Stimulated activated CD4-positive, alpha-beta T cell treated with anti-CD3 and anti-CD28 coated beads, Interleukin-1b, Interleukin-23, amount 100 ng/mL, for 1 hour (primary cell): ENCODE results near the gene EXOC4.

Experiments
- DNase-seq, 2 donors: peaks; one replicate each; pipeline ENCODE4 v3.0.0-alpha.2; 2020; ENCODE audit warnings: low read depth in 2 of 2

EXOC4 gene

DNA sequence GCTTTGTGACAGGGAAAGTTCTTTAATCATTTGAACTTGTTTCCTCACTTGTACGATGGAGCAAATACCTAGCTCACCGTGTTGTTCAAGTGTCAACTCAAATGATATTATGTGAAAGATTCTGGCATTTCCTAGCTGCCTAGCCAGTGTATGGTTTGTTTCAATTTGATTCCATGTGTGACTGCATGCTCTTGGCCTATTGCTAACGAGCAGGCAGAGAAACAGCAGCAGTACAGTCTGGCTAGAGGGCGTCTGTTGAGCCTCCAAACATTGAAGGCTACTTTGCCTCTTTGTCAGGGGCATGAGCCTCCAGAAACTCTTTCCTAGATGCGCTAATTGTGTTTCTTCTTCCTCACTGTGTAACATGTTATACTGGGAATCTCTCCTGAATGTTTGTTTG, 417.4 kb downstream of the EXOC4 start:
- DNase-seq = no peak

DNA sequence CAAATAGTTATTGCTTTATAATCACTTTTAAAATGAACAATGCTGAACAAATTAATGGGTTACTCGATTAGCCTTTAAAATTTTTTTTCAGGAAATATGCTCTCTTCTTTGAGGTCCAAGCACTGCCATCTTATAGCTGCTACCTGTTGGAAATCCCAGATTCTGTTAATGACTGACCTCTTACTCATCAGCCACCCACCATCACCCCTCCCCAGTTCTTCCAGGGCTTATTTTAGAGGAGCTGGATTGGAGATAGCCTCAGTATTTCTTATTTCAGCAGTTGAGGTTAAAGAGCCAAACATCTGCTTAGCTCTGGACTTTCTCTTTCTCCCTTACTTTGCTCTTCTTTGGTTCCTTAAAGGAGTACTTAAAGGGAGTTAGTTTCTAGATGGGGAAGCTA, 420.0 kb downstream of the EXOC4 start:
- no peak for DNase-seq

DNA sequence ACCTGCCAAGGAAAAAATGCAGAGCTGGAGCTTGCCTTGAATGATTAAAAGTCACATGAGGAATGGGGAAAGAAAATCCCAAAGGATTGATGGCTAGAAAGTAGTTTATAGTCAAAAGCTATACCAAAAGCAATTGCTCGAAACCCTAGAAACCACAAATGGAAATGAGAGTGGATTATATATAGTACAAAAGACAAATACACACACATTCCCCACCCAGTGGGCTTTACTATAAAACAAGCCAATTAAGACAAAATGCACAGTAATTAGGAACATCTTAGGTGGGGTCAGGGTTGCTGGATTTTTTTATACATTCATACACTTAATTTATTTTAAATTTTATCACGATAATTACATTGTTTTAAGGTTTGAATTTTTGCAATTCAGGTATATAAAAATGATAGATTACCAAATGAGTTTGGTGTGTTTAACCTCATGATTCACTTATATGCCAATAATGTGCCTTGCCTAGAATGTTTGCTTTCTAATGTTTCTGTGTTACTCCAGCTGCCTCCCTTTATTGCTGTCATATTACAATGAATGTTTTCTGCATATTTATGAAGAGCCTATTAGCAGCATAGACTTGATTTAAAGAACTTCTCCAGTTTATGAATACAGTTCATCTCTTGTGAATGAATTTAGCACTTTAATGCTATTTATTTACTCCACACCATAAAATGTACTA, 421.3 kb downstream of the EXOC4 start:
- DNase-seq = no peak

GRCh38 chr7:133675510-133676218, 422.8 kb downstream of the EXOC4 start:
- no peak for DNase-seq

DNA sequence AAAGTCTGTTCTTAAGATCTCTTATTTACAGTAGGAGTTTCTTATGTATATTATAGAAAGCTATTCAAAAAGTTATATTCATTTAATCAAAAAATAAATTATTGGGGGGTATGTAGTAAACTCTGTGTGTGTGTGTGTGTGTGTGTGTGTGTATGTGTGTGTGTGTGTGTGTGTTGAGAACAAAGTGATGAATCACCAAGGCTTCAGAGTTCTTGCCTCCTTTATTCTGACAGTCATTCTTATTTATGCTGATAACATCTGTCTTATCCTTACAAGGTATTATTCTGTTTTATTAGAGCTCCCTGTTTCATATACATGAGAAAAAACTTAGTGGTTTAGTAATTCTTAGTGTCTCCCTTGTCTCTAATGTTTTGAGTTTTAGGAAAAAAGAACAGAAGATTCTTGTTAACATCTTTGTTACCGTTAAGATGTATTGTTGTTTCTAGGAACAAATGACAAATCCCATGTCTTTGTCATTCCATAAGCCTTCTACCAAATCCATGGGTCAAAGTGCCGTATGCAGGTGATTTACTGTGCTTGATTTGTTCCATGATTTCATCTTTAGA, 424.0 kb downstream of the EXOC4 start:
- DNase-seq = no peak

DNA sequence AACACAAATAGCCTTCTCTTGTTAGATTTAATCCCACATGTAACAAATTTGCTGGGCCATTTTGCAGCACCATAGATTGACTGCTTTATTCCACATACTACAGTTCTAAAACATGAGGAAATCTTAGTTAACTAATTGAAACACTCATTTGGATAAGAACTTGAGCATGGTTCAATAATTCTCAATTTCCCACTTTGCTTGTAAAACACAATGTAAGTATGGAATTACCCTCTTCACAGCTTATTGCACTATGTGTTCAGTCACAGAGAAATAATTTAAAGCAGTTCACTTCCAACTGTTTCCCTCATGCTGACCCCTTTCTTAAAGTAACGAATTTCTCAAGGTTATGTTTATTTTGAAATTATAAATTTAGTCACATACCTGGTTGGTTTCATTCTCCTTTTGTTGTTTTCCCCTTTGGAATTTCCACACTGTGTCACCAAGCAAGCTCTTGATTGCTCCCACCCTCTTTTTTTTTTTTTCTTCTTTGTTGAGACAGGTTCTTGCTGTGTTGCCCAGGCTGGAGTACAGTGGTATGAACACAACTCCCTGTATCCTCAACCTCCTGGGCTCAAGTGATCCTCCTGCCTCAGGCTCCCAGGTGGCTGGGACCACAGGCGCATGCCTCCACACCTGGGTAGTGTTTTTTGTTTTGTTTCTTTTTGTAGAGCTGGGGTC, 425.4 kb downstream of the EXOC4 start:
- no peak for DNase-seq

GRCh38 chr7:133679977-133680376, 427.1 kb downstream of the EXOC4 start:
- DNase-seq = no peak

GRCh38 chr7:133681529-133681928, 428.7 kb downstream of the EXOC4 start:
- no peak for DNase-seq

DNA sequence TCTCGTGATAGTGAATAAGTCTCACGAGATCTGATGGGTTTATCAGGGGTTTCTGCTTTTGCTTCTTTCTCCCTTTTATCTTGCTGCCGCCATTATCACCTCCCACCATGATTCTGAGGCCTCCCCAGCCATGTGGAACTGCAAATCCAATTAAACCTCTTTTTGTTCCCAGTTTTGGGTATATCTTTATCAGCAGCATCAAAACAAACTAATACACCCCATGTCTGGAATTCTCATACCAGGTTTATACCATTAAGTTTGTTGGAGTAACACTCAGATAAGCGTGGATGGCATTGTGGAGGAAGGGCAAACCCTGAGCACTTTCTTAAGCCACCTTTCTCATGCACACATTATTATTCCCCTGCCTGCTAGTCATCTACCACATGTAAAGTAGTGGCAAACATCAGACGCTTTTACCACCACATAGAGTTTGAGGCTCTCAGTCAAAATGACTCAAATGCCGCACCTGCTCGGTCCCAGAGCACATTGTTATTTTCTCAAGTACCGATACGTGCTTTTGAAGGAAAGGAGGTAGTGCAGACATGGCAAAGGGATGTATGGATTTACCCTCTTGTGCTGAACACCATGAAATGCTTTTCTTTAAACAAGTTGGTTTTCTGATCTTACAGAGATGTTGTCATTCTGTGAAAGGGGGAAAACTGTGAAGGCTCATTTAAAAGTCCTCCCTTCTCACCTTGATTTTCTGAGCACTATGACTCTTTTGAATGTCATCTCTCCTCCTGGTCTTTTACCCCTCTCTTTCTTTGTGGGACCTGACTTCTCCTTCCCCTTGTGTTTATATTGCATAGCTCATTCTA, 429.7 kb downstream of the EXOC4 start:
- no peak for DNase-seq

DNA sequence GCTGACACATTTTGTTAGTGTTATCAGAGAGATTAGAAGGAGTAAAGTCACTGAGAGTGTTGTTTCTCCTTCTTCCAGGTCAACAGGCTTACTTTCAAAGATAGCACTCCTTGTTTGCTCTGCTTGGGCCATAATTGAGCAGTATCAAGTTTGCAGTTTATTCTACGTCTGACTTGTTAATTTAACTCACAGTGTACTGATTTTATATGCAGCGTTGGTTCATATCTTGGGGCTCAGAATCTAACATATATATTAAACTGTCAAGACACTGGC, 430.2 kb downstream of the EXOC4 start:
- DNase-seq = no peak

GRCh38 chr7:133688483-133689239, 435.8 kb downstream of the EXOC4 start:
- DNase-seq = no peak

- DNase-seq = no peak
Observed at GRCh38 chr7:133690740-133691139, 437.9 kb downstream of the EXOC4 start.

GRCh38 chr7:133691727-133692610, 439.1 kb downstream of the EXOC4 start:
- DNase-seq = no peak

DNA sequence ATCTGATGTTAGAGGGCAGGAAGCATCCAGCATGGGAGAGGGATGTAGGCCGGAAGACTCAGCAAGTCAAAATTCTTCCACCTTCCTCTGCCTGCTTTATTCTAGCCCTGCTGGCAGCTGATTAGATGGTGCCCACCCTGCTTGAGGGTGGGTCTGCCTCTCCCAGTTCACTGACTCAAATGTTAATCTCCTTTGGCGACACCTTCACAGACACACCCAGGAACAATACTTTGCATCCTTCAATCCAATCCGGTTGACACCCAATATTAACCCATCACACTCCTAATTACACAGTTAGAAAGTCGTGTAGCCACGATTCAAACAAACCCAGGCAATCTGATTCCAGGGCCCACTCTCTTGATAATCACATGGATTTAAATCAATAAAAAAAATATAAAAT, 440.4 kb downstream of the EXOC4 start:
- no peak for DNase-seq

- no peak for DNase-seq
Observed at GRCh38 chr7:133696056-133696455, 443.2 kb downstream of the EXOC4 start.

GRCh38 chr7:133697585-133697984, 444.7 kb downstream of the EXOC4 start:
- no peak for DNase-seq

GRCh38 chr7:133698127-133698526, 445.2 kb downstream of the EXOC4 start:
- DNase-seq = no peak

DNA sequence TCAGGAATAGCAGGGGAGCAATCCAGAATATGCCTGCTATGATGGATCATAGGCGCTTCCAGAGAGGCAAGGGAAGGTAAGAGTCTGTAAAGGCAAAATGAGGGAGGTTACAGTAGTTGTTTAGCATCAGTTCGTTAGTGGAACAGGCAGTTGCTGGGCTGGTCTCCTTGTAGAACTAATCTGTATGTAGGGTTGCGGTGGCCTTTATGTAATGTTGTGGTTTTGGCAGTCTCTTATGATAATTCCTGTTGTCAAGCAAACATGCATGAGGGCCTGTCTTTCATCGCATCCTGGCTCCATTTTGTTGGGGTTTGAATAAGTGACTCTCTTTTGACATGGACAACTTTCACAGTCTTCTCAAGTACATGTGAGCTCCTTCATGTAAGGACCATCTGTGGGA, 446.5 kb downstream of the EXOC4 start:
- DNase-seq = no peak

DNA sequence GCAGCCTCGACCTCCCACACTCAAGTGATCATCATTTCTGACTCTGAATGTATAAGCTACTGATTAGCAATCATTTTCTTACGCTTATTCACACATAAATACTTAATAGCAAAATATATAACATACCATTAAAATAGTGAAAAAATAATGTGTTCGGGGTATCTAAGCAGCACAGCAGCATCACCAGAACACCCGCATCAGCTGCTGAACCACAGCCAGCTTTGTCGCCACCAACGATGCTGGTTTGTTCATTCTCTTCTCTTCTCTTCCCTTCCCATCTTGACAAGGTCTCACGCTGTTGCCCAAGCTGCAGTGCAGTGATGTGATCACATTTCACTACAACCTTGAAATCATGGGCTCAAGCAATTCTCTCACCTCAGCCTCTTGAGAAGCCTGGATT, 449.2 kb downstream of the EXOC4 start:
- DNase-seq = no peak

DNA sequence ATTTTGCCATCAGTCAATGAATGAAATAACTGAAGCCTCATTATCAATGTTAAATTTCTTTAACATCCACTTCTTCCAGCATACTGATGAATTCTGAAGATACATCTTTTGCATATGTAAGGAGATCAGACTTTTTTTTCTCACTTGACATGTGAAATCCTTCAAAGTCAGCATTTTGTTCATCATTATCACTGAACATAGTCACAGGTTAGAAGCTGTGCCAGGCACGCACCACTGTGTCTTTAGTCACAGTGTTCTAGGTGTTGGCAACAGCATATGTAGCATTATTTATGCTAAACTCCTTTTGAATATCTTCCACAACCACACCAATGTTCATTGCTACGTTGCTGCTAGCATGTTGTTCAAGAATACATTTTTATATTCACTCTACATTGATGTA, 450.1 kb downstream of the EXOC4 start:
- no peak for DNase-seq
